ENCODE results near the gene ST6GALNAC1. TPM values are rescaled to one million over a fixed set of nuclear protein-coding genes. Genes with fewer than 3 reads are reported as not detected.
"Not testable (repeated sequence)": the region's sequence is repeated elsewhere in the genome, so short reads cannot be mapped to it uniquely, and the experiment has no call there.

Gene ST6GALNAC1
- total and polyA plus RNA-seq, 4 donors, result 0.16 to 2.1 (median 0.21) TPM; not detected in 1

GRCh38 chr17:76606685-76607084 is 36.9 kb downstream of the ST6GALNAC1 start:
- H3K27ac ChIP-seq (ENCODE audit: low read depth in 1 of 2, low read length in 2 of 2); H3K9me3 ChIP-seq (ENCODE audit: control insufficient read depth in 4 of 4, low read length in 3 of 4); DNase-seq (ENCODE audit: low spot score); H3K9ac ChIP-seq (ENCODE audit: low read depth in 1 of 2, low read length in 2 of 2); H3K4me1 ChIP-seq (ENCODE audit: control insufficient read depth in 4 of 4, insufficient read depth in 4 of 4, low read length in 3 of 4); H3K4me3 ChIP-seq (ENCODE audit: low read depth in 1 of 3, low read length in 3 of 3); H3K27me3 ChIP-seq (ENCODE audit: control insufficient read depth in 4 of 4, insufficient read depth in 4 of 4, low read length in 3 of 4); H3K36me3 ChIP-seq (ENCODE audit: control insufficient read depth in 4 of 4, insufficient read depth in 3 of 4, low read depth in 1 of 4, low read length in 3 of 4): not testable (repeated sequence)
- 68% methylated on average over 1 of the region's 1 CpG for WGBS

DNA sequence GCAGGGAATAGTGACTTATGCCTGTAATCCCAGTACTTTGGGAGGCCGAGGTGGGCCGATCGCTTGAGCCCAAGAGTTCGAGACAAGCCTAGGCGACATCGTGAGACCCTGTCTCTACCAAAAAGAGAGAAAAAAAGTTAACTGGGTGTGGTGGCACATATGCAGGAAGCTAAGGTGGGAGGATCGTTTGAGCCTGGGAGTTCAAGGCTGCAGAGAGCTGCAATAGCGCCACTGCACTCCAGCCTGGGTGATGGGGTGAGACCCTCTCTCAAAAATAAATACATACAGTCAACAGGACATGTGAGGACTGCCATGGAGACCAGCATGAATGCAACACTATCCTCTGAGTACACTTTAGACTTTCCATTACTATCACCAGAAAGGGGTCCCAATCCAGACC is 42.5 kb downstream of the ST6GALNAC1 start:
- Histone ChIP-seq H3K4me1 (ENCODE audit: control insufficient read depth in 4 of 4, insufficient read depth in 4 of 4, low read length in 3 of 4) (peaks cover 7 to 16% (median 8%) of the 10 kb centered on the region in 4 donors), H3K27me3 (ENCODE audit: control insufficient read depth in 4 of 4, insufficient read depth in 4 of 4, low read length in 3 of 4) (no peaks in the 10 kb centered on the region), H3K4me3 (ENCODE audit: low read depth in 1 of 3, low read length in 3 of 3) (no peak overlapping the region), H3K27ac (ENCODE audit: low read depth in 1 of 2, low read length in 2 of 2) (no peak overlapping the region), H3K9me3 (ENCODE audit: control insufficient read depth in 4 of 4, low read length in 3 of 4) (no peaks in the 10 kb centered on the region), H3K36me3 (ENCODE audit: control insufficient read depth in 4 of 4, insufficient read depth in 3 of 4, low read depth in 1 of 4, low read length in 3 of 4) (no peaks in the 10 kb centered on the region), H3K9ac (ENCODE audit: low read depth in 1 of 2, low read length in 2 of 2) (no peak overlapping the region)
- no peak for TF ChIP-seq HNF4A (conservative IDR thresholded peaks at IDR 0.05)
- no peak for TF ChIP-seq MAX (IDR thresholded peaks at IDR 0.05)
- no peak for TF ChIP-seq ATF3 (IDR thresholded peaks at IDR 0.05)
- no peak for TF ChIP-seq SP1 (IDR thresholded peaks at IDR 0.05)
- no peak for TF ChIP-seq JUND (IDR thresholded peaks at IDR 0.05)
- TF ChIP-seq EGR1 (IDR thresholded peaks at IDR 0.05; ENCODE audit: low read depth in 2 of 2), result no peak
- TF ChIP-seq CTCF (IDR thresholded peaks at IDR 0.05; ENCODE audit: low read depth, low read length, missing input control), result no peak
- TF ChIP-seq FOXA2 (IDR thresholded peaks at IDR 0.05), result no peak
- TF ChIP-seq YY1 (IDR thresholded peaks at IDR 0.05), result no peak
- no peak for DNase-seq (ENCODE audit: low spot score)
- WGBS, result 88% methylated on average over 8 of the region's 8 CpGs

DNA sequence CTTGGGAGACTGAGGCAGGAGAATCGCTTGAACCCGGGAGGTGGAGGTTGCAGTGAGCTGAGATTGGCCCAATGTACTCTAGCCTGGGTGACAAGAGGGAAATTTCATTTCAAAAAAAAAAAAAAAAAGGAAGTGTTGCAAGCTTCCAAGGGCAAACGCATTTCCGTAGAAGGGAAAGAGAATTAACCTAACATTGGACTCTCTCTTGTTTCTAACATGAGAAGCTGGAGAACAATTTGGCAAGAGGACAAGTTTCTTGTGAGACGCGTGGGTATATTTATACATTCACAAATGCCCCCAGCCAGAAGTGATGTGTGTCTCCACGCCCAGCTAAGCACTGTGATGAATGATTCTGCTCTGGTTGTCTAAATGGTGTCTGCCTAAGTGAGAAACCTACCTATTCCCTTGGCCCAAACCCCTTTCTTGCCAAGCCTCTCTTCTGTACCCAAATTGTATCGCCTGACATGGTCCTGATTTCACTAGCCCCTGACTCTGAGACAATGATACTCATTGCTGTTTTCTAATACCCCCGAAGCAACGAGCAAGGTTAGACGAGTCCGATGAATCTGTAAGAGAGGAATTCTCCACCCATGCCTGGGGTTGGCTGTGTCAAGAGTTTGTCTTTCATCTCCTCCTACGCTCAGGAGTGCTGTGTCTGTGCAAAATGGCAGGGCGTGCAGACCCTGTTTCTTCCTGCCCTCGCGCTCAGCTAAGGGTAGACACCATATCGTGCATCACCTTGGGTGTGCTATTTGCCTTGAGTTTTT is 43.7 kb downstream of the ST6GALNAC1 start:
- TF ChIP-seq YY1 (IDR thresholded peaks at IDR 0.05) (no peak), SP1 (IDR thresholded peaks at IDR 0.05) (no peak)
- TF ChIP-seq, protein P1, sequence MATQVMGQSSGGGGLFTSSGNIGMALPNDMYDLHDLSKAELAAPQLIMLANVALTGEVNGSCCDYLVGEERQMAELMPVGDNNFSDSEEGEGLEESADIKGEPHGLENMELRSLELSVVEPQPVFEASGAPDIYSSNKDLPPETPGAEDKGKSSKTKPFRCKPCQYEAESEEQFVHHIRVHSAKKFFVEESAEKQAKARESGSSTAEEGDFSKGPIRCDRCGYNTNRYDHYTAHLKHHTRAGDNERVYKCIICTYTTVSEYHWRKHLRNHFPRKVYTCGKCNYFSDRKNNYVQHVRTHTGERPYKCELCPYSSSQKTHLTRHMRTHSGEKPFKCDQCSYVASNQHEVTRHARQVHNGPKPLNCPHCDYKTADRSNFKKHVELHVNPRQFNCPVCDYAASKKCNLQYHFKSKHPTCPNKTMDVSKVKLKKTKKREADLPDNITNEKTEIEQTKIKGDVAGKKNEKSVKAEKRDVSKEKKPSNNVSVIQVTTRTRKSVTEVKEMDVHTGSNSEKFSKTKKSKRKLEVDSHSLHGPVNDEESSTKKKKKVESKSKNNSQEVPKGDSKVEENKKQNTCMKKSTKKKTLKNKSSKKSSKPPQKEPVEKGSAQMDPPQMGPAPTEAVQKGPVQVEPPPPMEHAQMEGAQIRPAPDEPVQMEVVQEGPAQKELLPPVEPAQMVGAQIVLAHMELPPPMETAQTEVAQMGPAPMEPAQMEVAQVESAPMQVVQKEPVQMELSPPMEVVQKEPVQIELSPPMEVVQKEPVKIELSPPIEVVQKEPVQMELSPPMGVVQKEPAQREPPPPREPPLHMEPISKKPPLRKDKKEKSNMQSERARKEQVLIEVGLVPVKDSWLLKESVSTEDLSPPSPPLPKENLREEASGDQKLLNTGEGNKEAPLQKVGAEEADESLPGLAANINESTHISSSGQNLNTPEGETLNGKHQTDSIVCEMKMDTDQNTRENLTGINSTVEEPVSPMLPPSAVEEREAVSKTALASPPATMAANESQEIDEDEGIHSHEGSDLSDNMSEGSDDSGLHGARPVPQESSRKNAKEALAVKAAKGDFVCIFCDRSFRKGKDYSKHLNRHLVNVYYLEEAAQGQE (IDR thresholded peaks at IDR 0.05), result no peak
- H3K4me1 ChIP-seq (ENCODE audit: control insufficient read depth in 4 of 4, insufficient read depth in 4 of 4, low read length in 3 of 4), result peaks cover 7 to 16% (median 8%) of the 10 kb centered on the region in 4 donors
- no peak for DNase-seq (ENCODE audit: low spot score)
- no peaks in the 10 kb centered on the region for H3K9me3 ChIP-seq (ENCODE audit: control insufficient read depth in 4 of 4, low read length in 3 of 4)
- no peak overlapping the region for H3K4me3 ChIP-seq (ENCODE audit: low read depth in 1 of 3, low read length in 3 of 3)
- no peak overlapping the region for H3K27ac ChIP-seq (ENCODE audit: low read depth in 1 of 2, low read length in 2 of 2)
- H3K9ac ChIP-seq (ENCODE audit: low read depth in 1 of 2, low read length in 2 of 2), result no peak overlapping the region
- no peaks in the 10 kb centered on the region for H3K36me3 ChIP-seq (ENCODE audit: control insufficient read depth in 4 of 4, insufficient read depth in 3 of 4, low read depth in 1 of 4, low read length in 3 of 4)
- 80% methylated on average over 17 of the region's 17 CpGs for WGBS
- no peaks in the 10 kb centered on the region for H3K27me3 ChIP-seq (ENCODE audit: control insufficient read depth in 4 of 4, insufficient read depth in 4 of 4, low read length in 3 of 4)
